Nephron (organoid): ENCODE measurements around the gene SLC35F4.

Experiments
- H3K27ac Mint-ChIP-seq, 3 experiments: 2 replicates each; pipeline ENCODE4 v1.8.0; 2020; ENCODE audit warnings: mixed read lengths in 3 of 3, mild to moderate bottlenecking in 2 of 3, moderate library complexity in 1 of 3
- H3K27me3 Mint-ChIP-seq: 2 replicates; pipeline ENCODE4 v1.8.0; 2021; ENCODE audit warnings: low read depth, mild to moderate bottlenecking, moderate library complexity, mixed read lengths
- H3K36me3 Mint-ChIP-seq: 2 replicates; pipeline ENCODE4 v1.8.0; 2020; ENCODE audit warnings: low read depth, mixed read lengths
- H3K4me1 Mint-ChIP-seq: 2 replicates; pipeline ENCODE4 v1.8.0; 2020; ENCODE audit warnings: mixed read lengths
- H3K4me3 Mint-ChIP-seq, 3 experiments: 2 replicates each; pipeline ENCODE4 v1.8.0; 2020; ENCODE audit warnings: mild to moderate bottlenecking in 3 of 3, mixed read lengths in 3 of 3, moderate library complexity in 2 of 3
- H3K9me3 Mint-ChIP-seq: 2 replicates; pipeline ENCODE4 v1.8.0; 2020; ENCODE audit warnings: mixed read lengths
- CTCF ChIP-seq, 3 experiments: fragments of 200-600 bp; sonication (generic); IDR thresholded peaks; one replicate each; pipeline ENCODE4 v1.5.0; 2021; ENCODE audit warnings: antibody characterized with exemption in 3 of 3; ENCODE audit not compliant: unreplicated experiment in 3 of 3

The SLC35F4 gene

GRCh38 chr14:57530571-57530970, 335.3 kb downstream of the SLC35F4 start:
- Mint-ChIP-seq H3K9me3 (peaks cover 8% of the 10 kb centered on the region), H3K4me3 (no peak overlapping the region), H3K27me3 (peaks cover 9% of the 10 kb centered on the region), H3K27ac (no peak overlapping the region), H3K36me3 (no peaks in the 10 kb centered on the region), H3K4me1 (no peaks in the 10 kb centered on the region)
- no peak for TF ChIP-seq CTCF (IDR thresholded peaks at IDR 0.05; ENCODE audit: unreplicated experiment in 3 of 3)

- Mint-ChIP-seq H3K27me3 (peaks cover 6% of the 10 kb centered on the region), H3K27ac (no peak overlapping the region), H3K36me3 (no peaks in the 10 kb centered on the region), H3K4me3 (no peak overlapping the region), H3K9me3 (peaks cover 34% of the 10 kb centered on the region), H3K4me1 (no peaks in the 10 kb centered on the region)
- TF ChIP-seq CTCF (IDR thresholded peaks at IDR 0.05; ENCODE audit: unreplicated experiment in 3 of 3) = no peak
Measured at GRCh38 chr14:57526942-57527341, 338.9 kb downstream of the SLC35F4 start.

- H3K4me3 Mint-ChIP-seq = no peak overlapping the region
- peaks cover 47% of the 10 kb centered on the region for H3K9me3 Mint-ChIP-seq
Measured at GRCh38 chr14:57519043-57519442, 346.8 kb downstream of the SLC35F4 start.

More at GRCh38 chr14:57519043-57519442, 346.8 kb downstream of the SLC35F4 start:
- no peaks in the 10 kb centered on the region for H3K36me3 Mint-ChIP-seq
- H3K27me3 Mint-ChIP-seq = no peaks in the 10 kb centered on the region
- TF ChIP-seq CTCF (IDR thresholded peaks at IDR 0.05; ENCODE audit: unreplicated experiment in 3 of 3) = no peak
- no peaks in the 10 kb centered on the region for H3K4me1 Mint-ChIP-seq
- H3K27ac Mint-ChIP-seq = no peak overlapping the region
